HG03175 (cell line): ENCODE results near the gene DEFB132.

ENCODE experiments used
- ATAC-seq: cut with Tn5 transposase; IDR thresholded peaks from one replicate; pipeline ENCODE4 v1.9.1; 2021; ENCODE audit warnings: mild to moderate bottlenecking, moderate library complexity; ENCODE audit not compliant: unreplicated experiment

The DEFB132 gene

DNA sequence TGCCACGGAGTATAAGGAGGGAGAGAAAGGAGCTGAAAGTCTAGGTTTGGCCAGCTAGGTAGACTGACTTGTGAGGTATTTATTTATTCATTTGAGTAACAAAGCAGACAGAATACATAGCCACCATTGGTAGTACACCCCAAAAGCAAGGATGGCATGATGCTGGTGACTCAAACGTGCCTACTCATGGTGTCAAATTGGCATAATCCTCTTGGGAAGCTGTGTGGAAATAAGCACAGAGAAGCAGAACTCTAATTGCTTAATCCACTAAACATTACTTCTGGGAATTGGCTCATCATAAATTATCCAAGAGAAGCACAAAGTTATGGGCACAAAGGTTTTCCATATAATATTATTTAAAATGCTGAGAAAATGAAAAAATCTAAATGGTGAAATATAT lies 2.5 kb downstream of the DEFB132 start:
- no peak for ATAC-seq

DNA sequence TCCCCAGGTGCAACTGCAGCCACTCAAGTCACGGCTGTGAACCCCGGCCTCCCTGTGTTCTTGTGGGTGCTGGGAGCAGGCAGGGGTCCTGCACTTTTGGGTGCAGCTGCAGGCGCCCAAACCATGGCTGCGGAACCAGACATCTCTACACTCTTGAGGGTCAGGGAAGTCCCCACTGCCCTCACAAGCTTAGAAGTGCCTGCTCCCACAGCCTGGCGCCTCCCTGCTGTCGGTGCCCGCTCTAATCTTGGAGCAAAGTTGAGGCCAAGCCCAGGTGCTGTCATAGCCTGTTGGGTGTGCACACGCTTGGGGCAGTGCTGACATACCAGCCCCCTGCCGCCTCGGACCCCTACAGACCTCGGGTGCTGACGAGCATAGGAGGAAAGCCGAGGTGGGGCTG lies 6.2 kb downstream of the DEFB132 start:
- no peak for ATAC-seq

GRCh38 chr20:266596-267562 lies 9.4 kb downstream of the DEFB132 start:
- peak; percentile 93 for ATAC-seq

DNA sequence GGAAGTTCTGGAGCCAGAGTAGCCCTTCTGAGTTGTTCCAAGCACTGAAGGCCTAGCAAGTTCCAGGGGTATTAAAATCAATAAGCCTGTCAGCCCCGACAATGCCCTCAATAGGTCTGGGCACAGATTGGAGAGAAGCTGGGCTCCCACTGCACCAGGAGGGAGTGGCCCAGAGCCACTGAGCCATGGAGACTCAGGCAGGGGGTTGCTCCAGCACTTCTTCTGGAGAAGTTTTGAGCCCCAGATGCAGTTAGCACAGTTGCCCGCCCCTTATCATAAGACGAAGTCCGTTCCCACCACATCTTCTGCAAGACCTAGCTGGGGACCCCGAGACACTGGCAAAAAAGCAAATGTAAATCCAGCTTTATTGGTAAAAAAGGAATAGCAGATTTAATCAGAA lies 13.0 kb downstream of the DEFB132 start:
- no peak for ATAC-seq

GRCh38 chr20:271069-271468 lies 13.5 kb downstream of the DEFB132 start:
- no peak for ATAC-seq

GRCh38 chr20:271528-271927 lies 14.0 kb downstream of the DEFB132 start:
- no peak for ATAC-seq

GRCh38 chr20:272718-273117 lies 15.2 kb downstream of the DEFB132 start:
- ATAC-seq: no peak

GRCh38 chr20:273884-274283 lies 16.4 kb downstream of the DEFB132 start:
- ATAC-seq: no peak

DNA sequence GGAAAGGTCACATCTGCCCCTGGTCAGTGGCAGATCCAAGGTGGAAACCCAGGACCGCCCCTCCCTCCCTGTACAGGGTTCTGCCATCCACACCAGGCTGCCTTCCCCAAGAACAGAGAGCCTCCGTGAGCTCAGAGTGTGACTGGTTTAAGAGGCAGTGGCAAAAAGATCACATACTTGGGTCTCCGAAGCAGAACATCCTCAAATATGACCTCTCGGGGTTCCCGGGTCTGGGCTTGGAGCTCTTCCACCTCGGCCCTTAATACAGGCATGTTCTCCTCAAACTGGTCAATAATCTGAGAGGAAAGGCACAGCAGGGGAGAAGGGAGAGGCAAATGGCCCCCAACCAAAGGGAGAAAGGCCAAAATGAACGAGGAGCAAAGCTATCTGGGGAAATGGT lies 18.3 kb downstream of the DEFB132 start:
- ATAC-seq: no peak

GRCh38 chr20:276620-277495 lies 19.3 kb downstream of the DEFB132 start:
- ATAC-seq: no peak

- ATAC-seq: no peak
Observed at GRCh38 chr20:277496-277781, 19.9 kb downstream of the DEFB132 start.

- no peak for ATAC-seq
Observed at GRCh38 chr20:278181-278580, 20.7 kb downstream of the DEFB132 start.

DNA sequence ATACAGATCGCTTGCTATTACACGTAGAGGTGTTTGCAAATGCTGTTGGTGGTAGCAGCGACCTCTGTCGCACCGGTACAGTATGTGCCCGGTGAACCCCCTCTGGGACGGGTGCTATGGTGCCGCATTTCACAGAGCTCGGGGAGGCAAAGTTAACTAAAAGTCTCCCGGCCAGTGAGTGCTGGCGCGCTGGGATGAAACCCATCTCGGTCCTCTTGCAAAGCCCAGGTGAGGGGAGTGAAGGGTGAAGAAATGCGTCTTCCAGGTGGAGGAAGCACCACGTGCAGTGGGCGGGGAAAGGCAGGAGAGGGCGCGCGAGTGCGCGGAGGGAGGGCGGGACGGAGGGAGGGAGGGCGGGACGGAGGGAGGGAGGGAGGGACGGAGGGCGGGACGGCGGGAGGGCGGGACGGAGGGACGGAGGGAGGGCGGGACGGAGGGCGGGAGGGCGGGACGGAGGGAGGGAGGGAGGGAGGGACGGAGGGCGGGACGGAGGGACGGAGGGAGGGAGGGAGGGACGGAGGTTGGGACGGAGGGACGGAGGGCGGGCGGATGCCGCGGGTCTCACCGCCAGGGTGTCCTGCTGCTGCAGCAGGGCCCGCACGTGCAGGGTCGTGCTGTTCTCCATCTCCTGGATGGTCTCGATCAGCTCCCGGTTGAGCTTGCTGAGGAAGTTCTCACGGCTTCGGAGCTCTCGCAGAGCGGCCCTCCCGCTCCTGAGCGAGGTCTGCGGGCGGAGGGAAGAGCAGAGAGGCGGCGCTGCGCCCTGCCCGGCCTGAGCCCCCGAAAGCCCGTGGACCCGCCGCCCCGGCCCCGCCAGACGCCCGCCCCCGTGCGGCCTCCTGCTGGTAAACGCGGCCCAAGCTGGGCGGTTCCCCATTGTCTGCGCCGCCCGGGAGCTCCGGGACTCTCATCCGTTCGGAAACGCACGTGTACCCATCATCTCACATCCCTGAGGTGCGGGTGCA lies 21.4 kb downstream of the DEFB132 start:
- no peak for ATAC-seq

DNA sequence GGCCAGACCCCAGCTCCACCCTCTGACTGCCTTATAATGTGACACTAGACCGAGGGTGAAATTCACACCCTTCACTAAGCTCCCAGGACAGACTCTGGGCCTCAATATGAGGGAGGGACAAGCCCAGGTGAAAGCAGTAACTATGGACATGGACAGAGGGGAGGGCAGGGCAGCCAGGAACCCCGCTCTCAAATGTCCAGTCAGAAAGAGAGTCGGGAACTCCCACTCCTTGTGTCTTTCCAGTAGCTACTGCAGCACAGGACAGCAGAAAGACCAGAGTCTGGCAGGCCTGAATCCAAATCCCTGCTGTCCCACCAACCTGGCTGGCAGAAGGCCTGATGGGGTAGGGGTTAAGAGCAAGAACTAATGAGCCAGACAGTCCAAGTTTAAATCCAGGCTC lies 26.6 kb downstream of the DEFB132 start:
- no peak for ATAC-seq

DNA sequence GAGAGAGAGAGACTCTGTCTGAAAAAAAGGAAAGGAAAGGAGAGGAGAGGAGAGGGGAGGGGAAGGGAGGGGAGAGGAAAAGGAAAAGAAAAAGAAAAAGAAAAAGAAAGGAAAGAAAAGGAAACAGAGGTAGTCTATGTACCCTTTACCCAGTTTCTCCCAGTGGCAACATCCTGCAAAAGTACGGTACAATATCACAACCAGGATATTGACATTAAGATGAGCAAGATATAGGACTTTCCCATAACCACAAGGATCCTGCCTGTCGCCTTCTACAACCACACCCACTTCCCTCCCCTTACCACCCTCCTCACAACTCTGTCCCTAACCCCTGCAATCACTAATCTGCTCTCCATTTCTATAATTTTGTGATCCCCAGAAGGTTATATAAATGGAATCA lies 29.0 kb downstream of the DEFB132 start:
- ATAC-seq: no peak

- no peak for ATAC-seq
Observed at GRCh38 chr20:288956-289692, 31.6 kb downstream of the DEFB132 start.

DNA sequence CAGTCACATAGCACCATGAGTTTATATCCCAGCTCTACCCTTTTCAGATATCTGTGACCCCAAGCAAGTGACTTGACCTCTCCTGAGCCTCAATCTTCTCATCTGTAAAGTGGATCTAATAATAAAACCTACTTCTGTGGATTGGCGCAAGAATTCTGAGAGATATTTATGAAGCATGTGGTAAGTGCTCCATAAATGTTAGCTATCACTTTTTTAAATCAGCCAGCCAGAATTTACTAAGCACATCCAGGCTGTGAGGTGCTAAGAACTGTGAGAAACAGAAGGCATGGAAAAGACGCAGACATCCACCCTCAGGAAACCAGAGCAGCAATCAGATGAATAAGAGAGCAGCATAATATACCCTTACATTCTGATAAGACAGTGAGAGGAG lies 32.2 kb downstream of the DEFB132 start:
- ATAC-seq: no peak

DNA sequence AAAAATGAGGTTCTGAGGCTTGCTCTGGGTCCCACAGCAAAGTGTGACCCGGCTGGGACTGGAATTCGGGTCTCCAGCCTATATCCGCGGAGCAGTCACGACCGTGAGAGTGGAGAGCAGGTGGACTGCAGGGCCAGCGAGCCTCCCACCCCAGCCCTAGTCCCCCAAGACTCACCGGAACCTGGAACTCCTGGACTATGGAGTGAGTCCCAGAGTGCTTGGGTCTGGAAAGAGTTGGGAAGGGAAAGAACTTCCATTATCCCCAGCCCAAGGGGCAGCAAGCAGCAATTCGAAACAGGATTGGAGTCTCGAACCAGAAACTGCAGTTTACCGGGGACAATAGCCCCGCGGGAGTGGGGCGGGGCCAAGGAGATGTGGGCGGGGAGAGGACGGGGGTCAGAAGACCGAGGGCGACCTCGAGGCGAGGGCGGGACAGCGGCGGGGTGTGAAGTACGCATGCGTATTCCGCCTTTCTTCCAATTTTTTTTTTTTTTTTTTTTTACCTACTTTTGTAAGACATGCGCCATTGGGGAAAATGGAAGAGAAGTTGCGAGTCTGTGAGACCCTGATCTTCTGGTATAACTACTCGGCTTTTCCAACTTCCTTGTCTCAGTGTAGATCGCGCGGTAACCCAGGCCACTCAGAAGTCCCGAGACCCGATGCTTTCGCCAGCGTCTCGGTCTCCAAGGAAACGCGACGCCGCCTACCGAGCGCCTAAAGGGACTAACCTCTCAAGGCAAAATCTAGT lies 32.7 kb downstream of the DEFB132 start, which contains the start of gene C20orf96:
Gene C20orf96, minus strand, starts transcription at position 667 of the 748 bp plus-strand sequence. Its CDS starts 140 bp downstream, at position 527.
- peak; percentile 90 for ATAC-seq

DNA sequence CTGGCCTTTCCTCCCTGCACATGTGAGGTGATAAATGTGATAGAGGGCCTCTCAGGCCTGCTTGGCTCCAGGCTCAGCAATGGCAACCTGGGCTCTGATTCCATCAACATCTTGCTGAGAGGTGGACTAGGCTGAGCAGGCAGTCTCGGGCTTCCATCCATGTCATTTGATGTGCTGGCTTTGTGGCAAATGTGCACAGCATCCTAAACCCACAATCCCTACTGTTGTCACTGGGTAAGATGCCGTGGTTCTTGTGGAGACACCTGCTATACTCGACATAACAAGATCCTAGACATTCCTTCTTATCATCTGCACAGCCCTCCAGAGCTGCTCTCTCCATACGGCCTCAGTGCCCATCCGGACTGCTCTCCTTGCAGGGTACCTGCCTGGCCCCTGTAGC lies 37.1 kb downstream of the DEFB132 start:
- ATAC-seq: no peak
